ENCODE data around the gene KLRF2.

The KLRF2 gene

DNA sequence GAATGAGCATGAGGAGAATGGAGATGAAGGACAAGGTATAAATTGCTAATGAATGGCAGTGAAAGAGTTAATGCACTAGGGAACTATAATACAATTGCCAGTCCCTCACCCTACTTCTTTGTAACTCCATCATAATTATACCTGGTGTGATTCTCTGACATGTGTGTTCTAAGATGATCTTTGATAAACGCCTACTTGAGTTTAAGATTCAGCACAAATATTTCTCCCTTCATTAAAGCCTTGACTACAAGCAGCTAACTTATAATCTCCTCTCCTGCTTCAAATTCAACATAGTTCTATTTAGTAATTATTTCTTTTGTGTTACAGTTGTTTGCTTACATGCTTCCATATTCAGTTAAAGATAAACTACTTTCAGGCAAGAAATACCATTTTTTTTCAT is 60.5 kb downstream of the KLRF2 start:
- Mint-ChIP-seq H3K27me3 (no peaks in the 10 kb centered on the region), H3K4me3 (no peak overlapping the region), H3K4me1 (peaks cover 7% of the 10 kb centered on the region), H3K27ac (no peak overlapping the region), H3K9me3 (no peaks in the 10 kb centered on the region)
- DNase-seq, result no peak
- no peak for ATAC-seq

DNA sequence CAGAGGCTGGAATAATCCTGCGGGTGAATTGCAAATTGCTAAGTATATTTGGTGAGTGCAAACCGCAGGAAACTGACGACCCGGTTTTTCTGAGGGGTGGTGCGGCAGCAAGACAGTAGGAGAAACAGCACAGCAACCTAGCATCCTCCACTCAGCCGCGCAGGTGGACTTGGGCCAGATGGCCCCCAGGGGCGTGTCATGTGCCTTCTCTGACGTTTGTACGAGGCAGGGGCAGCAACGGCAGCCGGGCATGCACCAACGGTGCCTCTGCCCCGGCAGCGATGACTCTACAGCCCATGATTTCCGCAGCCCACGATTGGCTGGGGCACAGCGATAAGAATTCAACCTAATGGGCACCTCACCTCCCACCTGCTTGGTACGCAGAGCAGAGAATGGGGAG is 62.0 kb downstream of the KLRF2 start:
- Mint-ChIP-seq H3K4me1 (peaks cover 16% of the 10 kb centered on the region), H3K27me3 (no peaks in the 10 kb centered on the region), H3K4me3 (peak overlapping the region; percentile 74 to 75), H3K27ac (peak overlapping the region in 1 of 2 donors; percentile 67), H3K9me3 (no peaks in the 10 kb centered on the region)
- peak; percentile 83 for ATAC-seq
- DNase-seq, result peak in 1 of 2 donors; percentile 24

DNA sequence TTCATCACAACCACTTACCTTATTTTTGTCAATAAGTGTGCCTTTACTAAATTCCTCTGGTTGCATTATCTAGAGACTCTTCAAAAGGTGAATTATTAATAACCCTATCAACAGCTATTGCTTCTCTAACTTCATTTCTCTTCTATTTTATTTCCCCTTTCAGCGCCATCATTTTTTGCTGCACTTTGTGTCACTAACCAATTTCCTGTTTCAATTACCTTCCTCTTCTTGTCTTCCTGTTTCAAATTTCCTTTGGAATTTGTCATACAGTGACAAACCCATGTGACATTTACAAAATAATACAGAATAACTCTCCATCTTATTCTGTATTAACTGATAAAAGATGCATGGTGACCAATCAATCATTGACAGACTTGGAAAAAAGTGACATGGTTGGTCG is 63.1 kb downstream of the KLRF2 start:
- no peak overlapping the region for H3K27ac Mint-ChIP-seq
- peak overlapping the region; percentile 0 to 23 for H3K4me3 Mint-ChIP-seq
- peaks cover 28% of the 10 kb centered on the region for H3K4me1 Mint-ChIP-seq
- ATAC-seq (no peak), DNase-seq (no peak)
- H3K9me3 Mint-ChIP-seq, result no peaks in the 10 kb centered on the region
- H3K27me3 Mint-ChIP-seq, result no peaks in the 10 kb centered on the region

All from stimulated activated naive CD8-positive, alpha-beta T cell treated with anti-CD3 and anti-CD28 coated beads, Interleukin-15, amount 100 ng/mL, for 72 hours (primary cell).